Activated naive CD4-positive, alpha-beta T cell treated with anti-CD3 and anti-CD28 coated beads, Interleukin-2, amount 50 U/mL, for 24 hours (primary cell): ENCODE data around the gene GPALPP1.
"Not testable (repeated sequence)": the region's sequence is repeated elsewhere in the genome, so short reads cannot be mapped to it uniquely, and the experiment has no call there.

Experiments used
- H3K27ac Mint-ChIP-seq: one replicate; pipeline ENCODE4 v1.8.0; 2021; ENCODE audit warnings: mild to moderate bottlenecking, mixed read lengths
- H3K27me3 Mint-ChIP-seq: one replicate; pipeline ENCODE4 v1.8.0; 2021; ENCODE audit warnings: mixed read lengths
- H3K36me3 Mint-ChIP-seq: one replicate; pipeline ENCODE4 v1.8.0; 2021; ENCODE audit warnings: mixed read lengths
- H3K4me1 Mint-ChIP-seq: one replicate; pipeline ENCODE4 v1.8.0; 2021; ENCODE audit warnings: mixed read lengths
- H3K4me3 Mint-ChIP-seq: one replicate; pipeline ENCODE4 v1.8.0; 2021; ENCODE audit warnings: mild to moderate bottlenecking, mixed read lengths
- H3K9me3 Mint-ChIP-seq: one replicate; pipeline ENCODE4 v1.8.0; 2021; ENCODE audit warnings: mixed read lengths

Gene GPALPP1

DNA sequence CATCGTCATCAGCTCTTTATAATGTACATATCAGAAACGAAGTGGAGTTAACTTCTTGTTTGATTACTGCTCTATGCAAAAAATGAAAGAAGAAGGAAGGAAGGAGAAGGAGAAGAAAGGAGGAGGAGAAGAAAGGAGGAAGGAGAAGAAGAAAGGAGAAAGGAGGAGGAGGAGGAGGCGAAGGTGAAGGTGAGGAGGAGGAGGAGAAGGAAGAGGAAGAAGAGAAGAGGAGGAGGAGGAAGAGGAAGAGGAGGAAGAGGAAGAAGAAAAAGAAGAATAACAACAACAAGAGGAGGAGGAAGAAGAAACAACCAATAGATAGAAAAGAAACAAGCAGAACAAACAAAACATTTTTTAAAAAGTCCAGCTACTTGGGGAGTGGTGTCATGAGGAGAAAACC, 13.1 kb upstream of the GPALPP1 start:
- Mint-ChIP-seq H3K27ac (no peak overlapping the region), H3K36me3 (peaks cover 15% of the 10 kb centered on the region), H3K9me3 (no peaks in the 10 kb centered on the region), H3K4me1 (no peaks in the 10 kb centered on the region), H3K4me3 (no peak overlapping the region), H3K27me3 (no peaks in the 10 kb centered on the region)

DNA sequence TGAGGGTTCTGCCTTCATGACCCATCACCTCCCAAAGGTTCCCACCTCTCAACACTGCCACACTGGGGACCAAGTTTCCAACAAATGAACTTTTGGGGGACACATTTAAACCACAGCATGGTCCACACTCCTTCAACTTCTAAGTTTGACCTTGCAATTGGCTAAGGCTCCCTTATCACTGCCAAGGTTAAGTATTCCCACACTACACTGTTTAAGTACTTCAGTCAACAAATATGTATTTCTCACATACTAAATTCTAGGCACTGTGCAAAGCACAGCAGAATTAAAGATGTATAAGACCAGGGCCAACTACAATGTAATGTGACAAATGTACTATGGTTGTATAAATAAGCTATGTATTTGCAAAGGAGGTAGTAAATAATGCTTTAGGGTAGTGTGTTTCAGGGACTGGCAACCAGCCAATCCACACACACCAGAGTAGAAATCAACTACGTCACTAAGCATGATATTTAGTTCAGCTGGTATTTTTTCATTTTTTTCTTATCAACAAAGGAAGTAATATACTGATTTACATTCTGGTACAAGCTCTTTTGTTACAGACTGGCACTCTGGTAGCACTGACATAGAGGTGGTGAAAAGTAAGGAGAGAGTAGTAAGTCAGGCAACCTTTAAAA, 12.3 kb upstream of the GPALPP1 start:
- H3K4me1 Mint-ChIP-seq: no peaks in the 10 kb centered on the region
- H3K27ac Mint-ChIP-seq: no peak overlapping the region
- H3K4me3 Mint-ChIP-seq: no peak overlapping the region
- no peaks in the 10 kb centered on the region for H3K27me3 Mint-ChIP-seq
- no peaks in the 10 kb centered on the region for H3K9me3 Mint-ChIP-seq
- peaks cover 12% of the 10 kb centered on the region for H3K36me3 Mint-ChIP-seq

GRCh38 chr13:44978328-44978727, 11.0 kb upstream of the GPALPP1 start:
- Mint-ChIP-seq H3K36me3 (peaks cover 12% of the 10 kb centered on the region), H3K4me1 (peaks cover 5% of the 10 kb centered on the region), H3K9me3 (no peaks in the 10 kb centered on the region), H3K4me3 (no peak overlapping the region), H3K27me3 (no peaks in the 10 kb centered on the region), H3K27ac (no peak overlapping the region)

DNA sequence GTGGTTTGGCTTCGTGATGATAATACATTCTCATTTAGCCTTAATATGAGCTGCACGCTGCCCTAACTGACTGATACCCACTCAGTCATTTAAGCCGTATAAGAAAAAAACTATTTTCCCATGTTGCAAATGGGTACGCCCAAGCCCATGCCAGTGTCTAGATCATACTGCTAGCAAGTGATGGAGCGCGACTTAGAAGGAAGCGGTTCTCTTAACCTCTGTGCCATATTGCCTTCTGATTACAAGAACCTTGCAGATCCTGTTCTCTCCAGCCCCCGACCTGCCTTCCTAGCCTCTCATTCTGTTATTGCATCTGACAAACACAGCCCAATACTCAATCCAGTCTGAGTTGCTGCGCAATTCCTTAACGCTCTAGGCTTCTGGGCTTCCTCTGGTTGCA, 603 bp downstream of the GPALPP1 start:
- Mint-ChIP-seq H3K27me3 (no peaks in the 10 kb centered on the region), H3K36me3 (peaks cover 14% of the 10 kb centered on the region), H3K4me1 (peaks cover 77% of the 10 kb centered on the region), H3K4me3 (peak overlapping the region; percentile 97), H3K9me3 (no peaks in the 10 kb centered on the region), H3K27ac (peak overlapping the region; percentile 96)

DNA sequence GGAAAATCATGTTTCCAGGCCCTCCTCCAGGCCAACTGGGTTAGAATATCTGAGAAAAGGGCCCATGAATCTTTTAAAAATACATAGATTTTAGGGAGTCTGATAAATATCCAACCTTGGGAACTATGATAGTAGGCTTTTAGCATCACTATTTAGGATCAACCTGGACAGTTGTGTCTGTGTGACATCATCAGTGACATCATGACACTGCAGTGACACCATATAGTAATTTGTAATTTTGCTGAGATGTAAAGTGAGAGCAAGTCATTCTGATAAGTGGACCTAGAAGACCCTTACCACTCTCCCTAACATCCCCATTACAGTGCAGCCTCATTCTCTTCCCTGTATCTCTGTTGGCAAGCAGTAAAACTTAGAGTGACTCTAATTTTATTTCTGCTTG, 14.1 kb downstream of the GPALPP1 start:
- no peak overlapping the region for H3K27ac Mint-ChIP-seq
- no peaks in the 10 kb centered on the region for H3K27me3 Mint-ChIP-seq
- H3K9me3 Mint-ChIP-seq: no peaks in the 10 kb centered on the region
- peaks cover 10% of the 10 kb centered on the region for H3K4me1 Mint-ChIP-seq
- H3K36me3 Mint-ChIP-seq: peaks cover 16% of the 10 kb centered on the region
- H3K4me3 Mint-ChIP-seq: no peak overlapping the region

GRCh38 chr13:45004096-45004495, 14.8 kb downstream of the GPALPP1 start:
- Mint-ChIP-seq H3K27me3 (no peaks in the 10 kb centered on the region), H3K27ac (no peak overlapping the region), H3K4me3 (no peak overlapping the region), H3K4me1 (peaks cover 7% of the 10 kb centered on the region), H3K36me3 (peaks cover 18% of the 10 kb centered on the region), H3K9me3 (no peaks in the 10 kb centered on the region)

DNA sequence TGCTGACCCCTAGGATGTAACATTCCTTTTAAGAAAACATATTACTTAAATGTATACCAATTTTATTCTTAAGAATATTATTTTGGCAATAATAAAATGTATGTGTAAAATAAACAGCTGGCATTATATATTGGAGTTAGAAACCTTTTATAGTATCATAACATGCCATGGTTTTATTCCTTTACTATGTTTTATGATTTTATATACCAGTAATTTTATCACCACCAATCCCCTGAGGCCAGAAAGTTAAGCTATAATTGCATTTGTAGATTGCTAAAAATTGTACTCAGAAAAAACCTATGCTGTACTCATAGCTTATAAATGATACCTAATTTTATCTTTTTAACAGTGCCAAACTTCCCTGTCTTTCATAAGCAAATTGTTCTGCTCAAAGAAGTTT, 17.9 kb downstream of the GPALPP1 start:
- Mint-ChIP-seq H3K4me1 (no peaks in the 10 kb centered on the region), H3K4me3 (no peak overlapping the region), H3K9me3 (no peaks in the 10 kb centered on the region), H3K27me3 (no peaks in the 10 kb centered on the region), H3K27ac (no peak overlapping the region), H3K36me3 (peaks cover 18% of the 10 kb centered on the region)

- Mint-ChIP-seq H3K9me3 (no peaks in the 10 kb centered on the region), H3K27me3 (no peaks in the 10 kb centered on the region), H3K4me3 (no peak overlapping the region), H3K27ac (no peak overlapping the region), H3K4me1 (no peaks in the 10 kb centered on the region), H3K36me3 (peaks cover 16% of the 10 kb centered on the region)
These were observed 18.5 kb downstream of the GPALPP1 start for GRCh38 chr13:45007823-45008222.

GRCh38 chr13:45011198-45011597, 21.9 kb downstream of the GPALPP1 start:
- Mint-ChIP-seq H3K9me3 (no peaks in the 10 kb centered on the region), H3K27me3 (no peaks in the 10 kb centered on the region), H3K27ac (no peak overlapping the region), H3K36me3 (peaks cover 23% of the 10 kb centered on the region), H3K4me1 (no peaks in the 10 kb centered on the region), H3K4me3 (no peak overlapping the region)

DNA sequence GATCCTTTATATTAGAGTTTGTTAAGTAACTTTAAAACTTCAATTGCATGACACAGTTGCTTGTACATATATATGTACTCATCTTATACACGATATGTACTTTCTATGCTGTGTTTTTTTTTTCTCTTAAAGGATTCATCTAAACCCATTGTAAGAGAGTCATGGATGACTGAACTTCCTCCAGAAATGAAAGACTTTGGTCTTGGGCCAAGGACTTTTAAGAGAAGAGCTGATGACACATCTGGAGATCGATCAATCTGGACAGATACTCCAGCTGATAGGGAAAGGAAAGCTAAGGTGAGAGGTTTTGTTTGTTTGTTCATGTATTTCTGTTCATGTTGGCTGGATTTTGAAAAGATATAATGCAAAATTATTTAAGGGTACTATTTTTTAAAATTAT, 26.0 kb downstream of the GPALPP1 start:
- Mint-ChIP-seq H3K4me3 (no peak overlapping the region), H3K27ac (no peak overlapping the region), H3K36me3 (peaks cover 18% of the 10 kb centered on the region), H3K27me3 (no peaks in the 10 kb centered on the region), H3K4me1 (no peaks in the 10 kb centered on the region), H3K9me3 (no peaks in the 10 kb centered on the region)

GRCh38 chr13:45016792-45017425, 27.6 kb downstream of the GPALPP1 start:
- Mint-ChIP-seq H3K4me1 (no peaks in the 10 kb centered on the region), H3K4me3 (no peak overlapping the region), H3K27ac (no peak overlapping the region), H3K27me3 (no peaks in the 10 kb centered on the region), H3K36me3 (peaks cover 17% of the 10 kb centered on the region), H3K9me3 (no peaks in the 10 kb centered on the region)

DNA sequence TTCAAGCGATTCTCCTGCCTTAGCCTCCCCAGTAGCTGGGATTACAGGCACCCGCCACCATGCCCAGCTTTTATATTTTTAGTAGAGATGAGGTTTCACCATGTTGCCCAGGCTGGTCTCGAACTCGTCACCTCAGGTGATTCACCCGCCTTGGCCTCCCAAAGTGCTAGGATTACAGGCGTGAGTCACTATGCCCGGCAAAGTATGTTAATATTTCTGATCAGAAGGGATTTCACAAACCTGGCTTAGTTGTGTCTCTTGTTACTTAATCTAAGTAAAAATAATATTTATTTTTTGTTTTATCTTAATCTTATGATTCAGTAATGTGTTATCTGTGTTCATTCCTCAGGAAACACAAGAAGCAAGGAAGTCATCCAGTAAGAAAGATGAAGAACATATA, 30.6 kb downstream of the GPALPP1 start:
- not testable (repeated sequence) for H3K4me3 Mint-ChIP-seq, H3K9me3 Mint-ChIP-seq, H3K27ac Mint-ChIP-seq, H3K27me3 Mint-ChIP-seq, H3K4me1 Mint-ChIP-seq
- H3K36me3 Mint-ChIP-seq: peaks cover 11% of the 10 kb centered on the region

- peaks cover 7% of the 10 kb centered on the region for H3K36me3 Mint-ChIP-seq
- no peaks in the 10 kb centered on the region for H3K4me1 Mint-ChIP-seq
- no peak overlapping the region for H3K27ac Mint-ChIP-seq
- H3K27me3 Mint-ChIP-seq: no peaks in the 10 kb centered on the region
- no peak overlapping the region for H3K4me3 Mint-ChIP-seq
- no peaks in the 10 kb centered on the region for H3K9me3 Mint-ChIP-seq
These were observed 31.9 kb downstream of the GPALPP1 start for GRCh38 chr13:45021250-45021649.

GRCh38 chr13:45024847-45025246, 35.5 kb downstream of the GPALPP1 start:
- Mint-ChIP-seq H3K27ac (no peak overlapping the region), H3K36me3 (peaks cover 8% of the 10 kb centered on the region), H3K9me3 (no peaks in the 10 kb centered on the region), H3K27me3 (no peaks in the 10 kb centered on the region), H3K4me1 (no peaks in the 10 kb centered on the region), H3K4me3 (no peak overlapping the region)

- H3K9me3 Mint-ChIP-seq: no peaks in the 10 kb centered on the region
- H3K4me1 Mint-ChIP-seq: no peaks in the 10 kb centered on the region
- H3K27me3 Mint-ChIP-seq: no peaks in the 10 kb centered on the region
- peaks cover 9% of the 10 kb centered on the region for H3K36me3 Mint-ChIP-seq
- no peak overlapping the region for H3K4me3 Mint-ChIP-seq
- H3K27ac Mint-ChIP-seq: no peak overlapping the region
These were observed 45.0 kb downstream of the GPALPP1 start for GRCh38 chr13:45034342-45034741.

GRCh38 chr13:45036206-45036605, 46.9 kb downstream of the GPALPP1 start:
- Mint-ChIP-seq H3K36me3 (peaks cover 9% of the 10 kb centered on the region), H3K4me3 (no peak overlapping the region), H3K9me3 (no peaks in the 10 kb centered on the region), H3K27me3 (no peaks in the 10 kb centered on the region), H3K27ac (no peak overlapping the region), H3K4me1 (no peaks in the 10 kb centered on the region)

GRCh38 chr13:45040173-45040572, 50.8 kb downstream of the GPALPP1 start:
- Mint-ChIP-seq H3K4me1 (no peaks in the 10 kb centered on the region), H3K27me3 (peaks cover 2% of the 10 kb centered on the region), H3K36me3 (peaks cover 5% of the 10 kb centered on the region), H3K4me3 (no peak overlapping the region), H3K27ac (no peak overlapping the region), H3K9me3 (no peaks in the 10 kb centered on the region)
